Mononuclear cell (primary cell): ENCODE results near the gene RITA1. TPM values are rescaled to one million over a fixed set of nuclear protein-coding genes. Genes with fewer than 3 reads are reported as not detected.

Experiments
- H3K27me3 ChIP-seq: 2 replicates; pipeline ENCODE4 v1.6.0; 2011; ENCODE audit warnings: low read length, control low read depth; ENCODE audit not compliant: insufficient read depth
- H3K4me1 ChIP-seq: 2 replicates; pipeline ENCODE4 v1.5.1; 2011; ENCODE audit warnings: mild to moderate bottlenecking, low read length, control low read depth; ENCODE audit not compliant: insufficient read depth
- H3K4me3 ChIP-seq: 2 replicates; pipeline ENCODE4 v1.5.1; 2011; ENCODE audit warnings: mild to moderate bottlenecking, low read length, moderate library complexity
- H3K9me3 ChIP-seq: 2 replicates; pipeline ENCODE4 v1.5.1; 2011; ENCODE audit warnings: low read depth, mild to moderate bottlenecking, control low read depth, low read length
- total RNA-seq: library from RNA; depleted of rRNA; stranded (reverse); fragments of >200 nt; gene quantifications from one replicate; pipeline ENCODE4 v1.2.3, GENCODE V29; 2012

RITA1 gene
- total RNA-seq, 1 donor: 3.3 TPM

DNA sequence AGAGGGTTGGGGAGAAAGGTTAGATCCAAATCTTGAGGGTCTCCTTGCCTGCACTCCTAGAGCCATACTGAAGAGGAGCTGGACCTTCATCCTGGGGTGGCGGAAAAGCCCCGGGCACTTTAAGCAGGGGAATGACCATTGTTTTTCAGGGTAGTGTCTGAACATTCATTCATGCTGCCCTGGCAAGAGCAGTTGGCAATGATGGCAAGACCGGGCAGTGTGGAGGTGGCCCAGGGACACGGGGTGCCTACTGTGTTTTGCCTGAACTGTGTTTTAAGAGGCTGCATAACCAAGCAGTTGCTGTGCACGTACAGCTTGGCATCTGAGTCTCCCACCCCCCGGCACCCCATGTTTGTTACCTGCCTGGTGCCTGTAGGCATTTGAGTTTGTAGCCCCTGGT lies 50.5 kb downstream of the RITA1 start:
- H3K4me3 ChIP-seq: no peak overlapping the region

GRCh38 chr12:113236539-113237399 lies 51.2 kb downstream of the RITA1 start:
- H3K27me3 ChIP-seq: no peaks in the 10 kb centered on the region
- no peaks in the 10 kb centered on the region for H3K9me3 ChIP-seq
- H3K4me3 ChIP-seq: no peak overlapping the region
- H3K4me1 ChIP-seq: peaks cover 93% of the 10 kb centered on the region

More for the DNA sequence above, 50.5 kb downstream of the RITA1 start:
- no peaks in the 10 kb centered on the region for H3K27me3 ChIP-seq
- H3K4me1 ChIP-seq: peaks cover 93% of the 10 kb centered on the region
- no peaks in the 10 kb centered on the region for H3K9me3 ChIP-seq

- Histone ChIP-seq H3K4me3 (no peak overlapping the region), H3K27me3 (no peaks in the 10 kb centered on the region), H3K9me3 (no peaks in the 10 kb centered on the region), H3K4me1 (peaks cover 93% of the 10 kb centered on the region)
These were observed 52.2 kb downstream of the RITA1 start for GRCh38 chr12:113237748-113238147.

GRCh38 chr12:113238309-113238708 lies 52.8 kb downstream of the RITA1 start:
- H3K9me3 ChIP-seq: no peaks in the 10 kb centered on the region
- no peaks in the 10 kb centered on the region for H3K27me3 ChIP-seq
- H3K4me1 ChIP-seq: peaks cover 88% of the 10 kb centered on the region
- no peak overlapping the region for H3K4me3 ChIP-seq

- Histone ChIP-seq H3K9me3 (no peaks in the 10 kb centered on the region), H3K27me3 (no peaks in the 10 kb centered on the region), H3K4me1 (peaks cover 78% of the 10 kb centered on the region), H3K4me3 (no peak overlapping the region)
These were observed 53.8 kb downstream of the RITA1 start for GRCh38 chr12:113239288-113239771.

- H3K4me3 ChIP-seq: no peak overlapping the region
- H3K9me3 ChIP-seq: no peaks in the 10 kb centered on the region
- H3K27me3 ChIP-seq: no peaks in the 10 kb centered on the region
- peaks cover 75% of the 10 kb centered on the region for H3K4me1 ChIP-seq
These were observed 54.4 kb downstream of the RITA1 start for GRCh38 chr12:113239811-113240331.

- Histone ChIP-seq H3K27me3 (no peaks in the 10 kb centered on the region), H3K4me1 (peaks cover 74% of the 10 kb centered on the region), H3K4me3 (no peak overlapping the region)
These were observed 54.9 kb downstream of the RITA1 start for GRCh38 chr12:113240395-113240794.

GRCh38 chr12:113241191-113242025 lies 55.9 kb downstream of the RITA1 start:
- H3K4me1 ChIP-seq: peaks cover 64% of the 10 kb centered on the region
- H3K27me3 ChIP-seq: no peaks in the 10 kb centered on the region
- H3K9me3 ChIP-seq: no peaks in the 10 kb centered on the region
- H3K4me3 ChIP-seq: no peak overlapping the region

More at GRCh38 chr12:113240395-113240794, 54.9 kb downstream of the RITA1 start:
- H3K9me3 ChIP-seq: no peaks in the 10 kb centered on the region

Other genes starting within 250 kb of the RITA1 start
- gene OAS3, start 247.2 kb upstream of the RITA1 start, total RNA-seq: 17.7 TPM
- 22.2 TPM for gene OAS2, start 207.2 kb upstream of the RITA1 start, total RNA-seq
- gene DTX1, start 129.0 kb upstream of the RITA1 start, total RNA-seq: 5.2 TPM
- 0.10 TPM for gene RASAL1, start 50.0 kb upstream of the RITA1 start, total RNA-seq
- not detected for gene CFAP73, start 36.0 kb upstream of the RITA1 start, total RNA-seq
- 31.7 TPM for gene DDX54, start 243 bp upstream of the RITA1 start, total RNA-seq
- gene TPCN1, start 35.7 kb downstream of the RITA1 start, total RNA-seq: 15.4 TPM
- 51.2 TPM for gene SLC8B1, start 149.4 kb downstream of the RITA1 start, total RNA-seq
- gene PLBD2, start 172.9 kb downstream of the RITA1 start, total RNA-seq: 15.3 TPM
- 0.52 TPM for gene SDS, start 218.2 kb downstream of the RITA1 start, total RNA-seq
- gene SDSL, start 236.7 kb downstream of the RITA1 start, total RNA-seq: 2.6 TPM